GM12874 (cell line): ENCODE data around the gene MLIP.

Experiments
- TF ChIP-seq, protein P1 (sequence below): IDR thresholded peaks from 2 replicates; pipeline ENCODE4 v1.5.1; 2011; ENCODE audit warnings: low read depth, mild to moderate bottlenecking, control low read depth, low read length, moderate library complexity; ENCODE audit not compliant: insufficient read depth

Gene MLIP

GRCh38 chr6:54142889-54143519 lies 31.8 kb downstream of the MLIP start:
- TF ChIP-seq, protein P1, sequence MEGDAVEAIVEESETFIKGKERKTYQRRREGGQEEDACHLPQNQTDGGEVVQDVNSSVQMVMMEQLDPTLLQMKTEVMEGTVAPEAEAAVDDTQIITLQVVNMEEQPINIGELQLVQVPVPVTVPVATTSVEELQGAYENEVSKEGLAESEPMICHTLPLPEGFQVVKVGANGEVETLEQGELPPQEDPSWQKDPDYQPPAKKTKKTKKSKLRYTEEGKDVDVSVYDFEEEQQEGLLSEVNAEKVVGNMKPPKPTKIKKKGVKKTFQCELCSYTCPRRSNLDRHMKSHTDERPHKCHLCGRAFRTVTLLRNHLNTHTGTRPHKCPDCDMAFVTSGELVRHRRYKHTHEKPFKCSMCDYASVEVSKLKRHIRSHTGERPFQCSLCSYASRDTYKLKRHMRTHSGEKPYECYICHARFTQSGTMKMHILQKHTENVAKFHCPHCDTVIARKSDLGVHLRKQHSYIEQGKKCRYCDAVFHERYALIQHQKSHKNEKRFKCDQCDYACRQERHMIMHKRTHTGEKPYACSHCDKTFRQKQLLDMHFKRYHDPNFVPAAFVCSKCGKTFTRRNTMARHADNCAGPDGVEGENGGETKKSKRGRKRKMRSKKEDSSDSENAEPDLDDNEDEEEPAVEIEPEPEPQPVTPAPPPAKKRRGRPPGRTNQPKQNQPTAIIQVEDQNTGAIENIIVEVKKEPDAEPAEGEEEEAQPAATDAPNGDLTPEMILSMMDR = no peak

DNA sequence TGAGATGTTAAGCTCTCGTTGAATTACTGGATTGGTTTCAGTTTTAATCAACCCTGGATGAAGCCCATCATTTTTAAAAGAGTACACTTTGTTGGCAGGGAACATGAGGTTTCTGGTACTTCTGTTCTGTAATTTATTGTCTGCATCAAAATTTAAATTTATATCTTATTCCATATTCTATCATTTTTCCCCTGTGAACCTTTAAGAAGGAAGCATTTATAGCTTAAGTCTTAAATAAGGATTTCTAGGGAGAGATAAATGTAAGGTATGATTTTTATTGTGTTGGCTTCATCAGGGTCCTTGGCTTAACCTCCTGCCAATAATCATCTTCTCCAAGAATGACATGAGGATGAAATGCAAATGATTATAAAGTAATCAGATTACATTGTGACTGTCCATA lies 40.6 kb downstream of the MLIP start:
- TF ChIP-seq, protein P1 = no peak

DNA sequence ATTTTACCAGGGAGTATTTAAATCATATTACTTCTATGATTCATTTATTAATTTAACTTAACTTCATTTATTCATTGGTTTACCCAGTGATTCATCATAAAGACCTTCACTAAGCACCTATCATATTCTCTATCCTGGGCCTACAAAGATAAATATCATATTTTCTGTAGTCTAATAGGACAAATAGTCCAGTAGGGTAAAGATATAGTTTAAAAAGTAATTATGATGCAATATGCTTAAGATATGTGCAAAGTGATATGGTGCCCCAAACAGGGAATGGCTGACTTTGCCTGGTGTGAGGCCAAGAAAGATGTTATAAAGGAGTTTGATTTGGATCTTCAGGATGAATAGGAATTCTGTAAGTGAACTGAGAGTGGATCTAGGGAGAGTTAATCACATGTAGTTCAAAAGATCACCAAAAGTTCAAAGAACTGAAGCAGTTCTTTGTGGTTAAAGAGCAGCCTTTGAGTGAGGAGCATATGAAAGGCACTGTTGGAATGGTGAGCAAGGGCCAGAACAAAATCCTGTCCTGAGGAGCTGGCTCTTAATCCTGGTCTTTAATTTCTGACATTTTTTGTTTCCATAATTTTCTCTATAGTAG lies 45.5 kb downstream of the MLIP start:
- TF ChIP-seq, protein P1 = no peak

DNA sequence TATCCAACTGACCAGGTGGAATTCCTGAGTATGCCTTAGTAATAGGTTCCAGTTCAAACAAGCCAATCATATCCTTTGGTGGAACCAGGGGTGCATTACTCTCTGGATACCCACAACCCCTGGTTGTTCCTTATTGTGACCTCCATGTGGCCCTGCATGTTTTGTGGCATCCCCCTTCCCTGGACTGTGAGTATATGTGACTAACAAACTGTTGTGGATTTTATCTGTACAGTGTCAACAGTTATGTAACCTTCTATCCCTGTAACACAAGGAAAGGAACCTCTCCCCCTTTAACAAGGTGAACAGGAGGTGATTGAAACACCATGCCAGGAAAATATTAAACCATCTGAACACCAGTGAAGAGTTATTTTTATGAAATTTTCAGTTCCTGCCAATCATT lies 46.2 kb downstream of the MLIP start:
- TF ChIP-seq, protein P1 = no peak

- TF ChIP-seq, protein P1 = no peak
Measured at GRCh38 chr6:54173089-54173488, 61.8 kb downstream of the MLIP start.

DNA sequence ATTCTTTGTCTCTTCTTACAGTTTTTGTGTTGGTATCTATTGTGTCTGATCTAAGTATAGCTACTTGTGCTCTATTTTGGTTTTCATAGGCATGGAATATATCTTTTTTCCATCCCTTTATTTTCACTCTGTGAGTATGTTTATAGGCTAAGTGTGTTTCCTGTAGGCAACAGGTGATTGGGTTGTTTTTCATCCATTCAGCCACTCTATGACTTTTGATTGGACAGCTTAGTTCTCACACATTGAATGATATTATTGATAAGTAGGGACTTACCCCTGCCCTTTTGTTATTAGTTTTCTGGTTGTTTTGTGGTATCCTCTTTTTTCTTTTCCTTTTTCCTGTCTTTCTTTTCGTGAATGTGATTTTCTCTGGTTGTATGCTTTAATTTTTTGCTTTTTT lies 67.9 kb downstream of the MLIP start:
- TF ChIP-seq, protein P1 = no peak

DNA sequence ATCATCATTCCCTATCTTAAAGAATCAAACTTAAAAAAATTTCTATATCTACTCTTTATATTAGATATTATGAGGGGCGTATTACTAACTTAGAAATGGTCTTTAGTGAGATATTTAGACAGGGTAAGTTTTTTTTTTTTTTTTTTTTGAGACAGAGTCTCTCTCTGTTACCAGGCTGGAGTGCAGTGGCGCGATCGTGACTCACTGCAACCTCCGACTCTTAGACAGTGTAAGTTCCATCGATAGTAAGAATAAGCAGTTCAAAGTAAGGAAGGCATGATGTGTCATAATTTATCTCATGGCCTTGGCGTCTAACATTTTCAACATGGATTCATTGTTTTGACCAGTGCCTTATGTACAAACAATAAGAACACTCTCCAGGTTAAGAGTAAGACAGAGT lies 72.4 kb downstream of the MLIP start:
- TF ChIP-seq, protein P1 = no peak
